ENCODE results near the gene HASPIN.

The HASPIN gene

GRCh38 chr17:3723556-3724377 lies at the start of gene HASPIN:
Gene HASPIN, plus strand, starts transcription at chr17:3723903. Its CDS starts 33 bp downstream, at chr17:3723936.
- DNase-seq (ENCODE audit: low spot score) = peak; percentile 91

- DNase-seq (ENCODE audit: low spot score) = no peak
These were observed 47.8 kb upstream of the HASPIN start for GRCh38 chr17:3675886-3676285.

GRCh38 chr17:3678095-3678820 lies 45.4 kb upstream of the HASPIN start:
- peak; percentile 35 for DNase-seq (ENCODE audit: low spot score)

- DNase-seq (ENCODE audit: low spot score) = no peak
These were observed 44.7 kb upstream of the HASPIN start for GRCh38 chr17:3678821-3679530.

- no peak for DNase-seq (ENCODE audit: low spot score)
These were observed 44.1 kb upstream of the HASPIN start for GRCh38 chr17:3679531-3680126.

- no peak for DNase-seq (ENCODE audit: low spot score)
These were observed 42.6 kb upstream of the HASPIN start for GRCh38 chr17:3681057-3681456.

GRCh38 chr17:3681565-3681964 lies 42.1 kb upstream of the HASPIN start:
- DNase-seq (ENCODE audit: low spot score) = no peak

GRCh38 chr17:3682033-3682432 lies 41.7 kb upstream of the HASPIN start:
- DNase-seq (ENCODE audit: low spot score) = no peak

- DNase-seq (ENCODE audit: low spot score) = peak; percentile 37
These were observed 40.6 kb upstream of the HASPIN start for GRCh38 chr17:3683054-3683511.

- DNase-seq (ENCODE audit: low spot score) = no peak
These were observed 38.5 kb upstream of the HASPIN start for GRCh38 chr17:3685174-3685573.

- DNase-seq (ENCODE audit: low spot score) = no peak
These were observed 35.6 kb upstream of the HASPIN start for GRCh38 chr17:3688027-3688553.

- DNase-seq (ENCODE audit: low spot score) = no peak
These were observed 34.8 kb upstream of the HASPIN start for GRCh38 chr17:3688852-3689261.

- no peak for DNase-seq (ENCODE audit: low spot score)
These were observed 34.2 kb upstream of the HASPIN start for GRCh38 chr17:3689262-3690093.

- DNase-seq (ENCODE audit: low spot score) = no peak
These were observed 33.5 kb upstream of the HASPIN start for GRCh38 chr17:3690094-3690715.

GRCh38 chr17:3691617-3692067 lies 32.1 kb upstream of the HASPIN start:
- no peak for DNase-seq (ENCODE audit: low spot score)

GRCh38 chr17:3692346-3692745 lies 31.4 kb upstream of the HASPIN start:
- DNase-seq (ENCODE audit: low spot score) = no peak

- no peak for DNase-seq (ENCODE audit: low spot score)
These were observed 30.6 kb upstream of the HASPIN start for GRCh38 chr17:3693141-3693540.

- DNase-seq (ENCODE audit: low spot score) = peak; percentile 63
These were observed 29.9 kb upstream of the HASPIN start for GRCh38 chr17:3693829-3694231.

GRCh38 chr17:3695129-3695722 lies 28.5 kb upstream of the HASPIN start:
- DNase-seq (ENCODE audit: low spot score) = peak; percentile 61
